Right hindlimb (tissue), 1 donor: Measurements from ENCODE around the gene FSD1.

Source experiments
- DNase-seq: peaks from one replicate; pipeline ENCODE4 v3.0.0-alpha.2; 2018

Gene FSD1

DNA sequence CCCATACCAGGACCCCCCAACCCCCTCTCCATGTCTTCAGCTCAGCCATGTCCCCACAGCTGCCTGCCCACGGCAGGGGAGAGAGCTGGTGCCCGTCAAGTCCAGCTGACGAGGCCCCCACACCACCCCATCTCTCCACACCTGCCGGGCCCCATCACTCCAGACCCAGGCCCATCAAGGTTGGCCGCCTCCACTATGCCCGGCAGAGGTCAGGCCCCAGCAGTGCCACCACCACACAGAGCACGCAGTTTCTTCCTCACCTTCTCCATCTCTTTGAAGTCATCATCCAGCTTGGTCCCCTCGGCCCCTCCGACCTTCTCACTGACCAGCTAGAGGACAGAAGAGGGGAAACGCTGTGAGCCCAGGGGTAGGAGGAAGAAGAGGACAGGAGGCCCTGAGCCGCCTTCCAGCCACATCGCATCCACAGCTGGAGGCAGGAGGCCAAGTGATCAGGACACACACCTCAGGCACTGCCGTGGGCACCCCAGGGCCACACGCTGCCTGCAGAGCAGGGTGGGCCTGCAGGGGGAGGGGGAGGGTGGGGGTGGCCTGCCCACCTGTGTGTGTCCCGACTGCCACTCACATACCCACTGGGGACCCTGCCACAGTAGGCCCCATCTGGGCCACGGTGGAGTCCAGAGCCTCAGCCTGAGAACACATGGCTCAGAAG lies 62.4 kb downstream of the FSD1 start:
- DNase-seq = peak; percentile 17

DNA sequence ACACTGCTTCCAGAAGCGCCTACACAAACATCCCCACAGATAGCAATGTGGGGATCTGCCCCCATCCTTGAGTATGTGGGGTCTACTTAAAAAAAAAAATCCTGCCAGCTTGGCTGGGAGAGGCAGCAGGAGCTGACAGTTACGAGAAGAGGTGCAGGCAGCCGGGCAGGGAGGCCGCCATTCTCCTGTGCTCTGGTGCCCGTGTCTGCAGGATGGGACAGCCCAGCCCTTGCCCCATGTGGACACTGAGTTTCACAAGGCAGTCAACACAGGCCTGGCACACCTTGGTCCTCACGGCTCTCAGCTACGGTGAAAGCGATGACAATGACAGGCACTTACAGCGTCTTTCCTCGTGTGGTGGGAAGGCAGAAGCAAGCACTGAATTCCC lies 62.9 kb downstream of the FSD1 start:
- no peak for DNase-seq

DNA sequence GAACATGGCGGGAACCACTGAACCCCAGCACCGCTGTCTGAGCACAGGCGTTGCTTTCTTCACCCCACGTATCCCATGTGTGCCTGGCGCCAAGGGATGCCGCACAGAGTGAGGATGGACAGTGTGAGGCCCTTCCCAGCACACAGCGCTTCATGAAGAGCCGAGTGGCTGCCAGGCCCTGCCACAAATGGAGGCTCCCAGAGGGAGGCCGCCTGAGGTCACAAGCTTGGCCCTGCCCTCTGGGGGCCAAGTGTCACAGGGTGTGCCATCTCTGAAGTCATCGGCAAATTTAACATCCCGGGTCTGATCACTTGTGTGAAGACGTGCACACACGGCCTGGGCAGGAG lies 63.4 kb downstream of the FSD1 start:
- DNase-seq = peak; percentile 18

DNA sequence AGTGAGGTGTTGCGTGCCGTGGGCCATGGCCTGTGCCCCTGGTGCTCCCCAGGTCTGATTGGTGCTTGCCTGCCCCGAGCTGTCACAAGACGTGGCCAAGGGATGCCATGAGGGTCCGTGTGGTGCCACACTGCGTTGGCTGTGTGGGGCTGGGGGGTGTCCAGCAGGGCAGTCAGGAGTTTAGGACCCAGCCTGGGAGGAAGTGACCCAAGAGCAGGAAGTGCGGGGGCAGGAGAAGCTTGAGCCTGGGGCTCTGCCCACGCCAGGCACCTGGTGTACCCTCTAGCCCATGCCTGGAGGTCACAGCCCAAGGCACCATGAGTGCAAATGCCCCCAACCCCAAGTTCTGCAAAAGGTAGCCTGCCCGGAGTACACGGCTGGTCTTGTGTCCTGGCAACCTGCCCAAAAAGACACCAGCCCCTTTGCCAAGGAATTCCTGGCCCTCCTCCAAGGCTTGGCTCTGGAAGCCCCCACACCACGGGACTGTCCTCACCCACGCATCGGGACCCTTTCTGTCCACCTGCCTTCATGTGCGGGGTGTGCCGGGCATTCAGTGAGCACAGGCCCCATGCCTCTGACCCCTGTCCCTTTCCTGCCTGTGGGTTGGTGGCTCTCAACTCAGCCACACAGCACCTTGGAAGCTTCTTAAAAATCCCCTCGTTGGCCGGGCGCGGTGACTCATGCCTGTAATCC lies 63.9 kb downstream of the FSD1 start:
- peak; percentile 54 for DNase-seq

DNA sequence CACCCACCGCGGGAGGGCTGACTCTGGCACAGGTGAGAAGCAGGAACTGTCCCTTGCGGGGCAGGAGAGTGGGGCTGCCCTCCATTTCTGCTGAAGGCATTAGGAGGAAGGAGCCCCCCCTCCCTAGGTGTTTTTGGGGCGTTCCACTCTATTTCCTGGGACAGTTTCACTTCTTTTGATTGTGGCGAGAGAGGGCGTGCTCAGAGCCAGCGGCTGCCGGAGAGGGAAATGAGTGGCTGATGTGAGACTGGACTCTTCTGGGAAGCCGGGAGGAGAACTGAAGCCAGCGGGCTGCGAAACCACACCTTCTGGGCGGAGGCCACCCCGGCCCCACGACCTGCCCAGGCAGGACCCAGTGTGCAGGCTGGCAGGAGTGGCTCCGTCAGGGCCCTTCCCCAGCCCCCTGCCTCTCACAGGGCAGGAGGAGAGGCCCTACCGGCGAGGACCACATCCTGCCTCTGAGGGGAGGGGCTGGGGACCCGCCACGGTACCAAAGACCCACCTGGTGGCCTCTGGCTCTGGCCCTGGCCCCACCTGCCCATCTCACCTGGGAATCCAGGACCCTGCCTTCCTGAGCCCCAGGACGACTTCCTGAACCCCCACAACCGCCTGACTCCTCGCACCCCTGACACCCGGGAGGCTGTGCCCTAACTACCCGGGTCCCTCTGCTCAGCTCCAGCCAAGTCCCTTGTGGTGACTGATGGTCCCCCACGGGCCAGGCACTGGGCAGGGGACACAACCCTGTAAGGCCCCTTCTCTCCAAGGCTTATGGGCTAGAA lies 64.9 kb downstream of the FSD1 start:
- DNase-seq = peak; percentile 50

DNA sequence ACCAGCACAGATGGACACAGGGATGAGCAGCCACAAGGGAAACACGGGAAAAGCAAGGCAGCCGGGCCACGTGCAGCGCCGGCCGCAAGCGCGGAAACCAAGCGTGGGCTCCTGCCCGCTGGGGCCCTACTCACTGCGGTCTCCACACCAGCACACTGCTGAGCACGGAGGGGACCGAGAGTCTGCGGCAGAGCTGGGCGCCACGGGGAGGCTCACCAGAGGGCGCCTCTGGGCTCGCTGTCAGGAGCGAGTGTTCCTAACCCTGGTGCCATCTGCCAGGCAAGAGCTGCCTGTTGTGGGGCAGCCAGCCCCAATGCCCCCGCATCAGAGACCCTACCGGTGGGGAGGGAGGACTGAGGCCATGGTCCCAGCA lies 65.5 kb downstream of the FSD1 start:
- DNase-seq = peak; percentile 58

DNA sequence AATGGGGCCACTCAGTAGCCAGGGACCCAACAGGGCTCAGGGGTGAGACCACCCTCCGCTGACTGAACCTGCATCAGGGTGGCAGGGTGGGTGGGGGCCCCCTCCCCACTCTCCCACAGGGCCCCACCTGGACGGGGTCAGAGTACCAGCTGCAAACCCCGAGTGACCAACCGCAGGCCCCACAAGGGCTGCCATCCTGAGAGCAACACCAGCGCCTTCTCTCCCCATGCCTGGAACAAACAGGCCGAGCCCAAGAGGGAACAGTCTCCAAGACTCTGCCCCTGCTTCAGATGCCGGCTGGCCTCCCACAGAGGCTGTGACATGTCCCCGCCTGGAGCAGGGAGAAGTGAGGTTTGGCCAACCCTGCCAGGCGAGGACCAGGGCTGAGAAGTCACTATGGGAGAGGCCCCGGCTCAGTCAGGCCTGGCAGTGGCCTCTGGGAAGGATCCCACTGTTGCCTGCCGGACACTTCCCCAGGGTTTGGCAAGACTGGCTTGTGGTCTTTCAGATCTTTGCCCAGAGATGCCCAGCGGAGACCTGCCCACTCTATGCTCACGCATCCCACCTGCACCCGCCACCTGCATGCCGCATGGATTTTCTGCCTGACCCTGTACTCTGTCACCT lies 66.1 kb downstream of the FSD1 start:
- peak; percentile 25 for DNase-seq

DNA sequence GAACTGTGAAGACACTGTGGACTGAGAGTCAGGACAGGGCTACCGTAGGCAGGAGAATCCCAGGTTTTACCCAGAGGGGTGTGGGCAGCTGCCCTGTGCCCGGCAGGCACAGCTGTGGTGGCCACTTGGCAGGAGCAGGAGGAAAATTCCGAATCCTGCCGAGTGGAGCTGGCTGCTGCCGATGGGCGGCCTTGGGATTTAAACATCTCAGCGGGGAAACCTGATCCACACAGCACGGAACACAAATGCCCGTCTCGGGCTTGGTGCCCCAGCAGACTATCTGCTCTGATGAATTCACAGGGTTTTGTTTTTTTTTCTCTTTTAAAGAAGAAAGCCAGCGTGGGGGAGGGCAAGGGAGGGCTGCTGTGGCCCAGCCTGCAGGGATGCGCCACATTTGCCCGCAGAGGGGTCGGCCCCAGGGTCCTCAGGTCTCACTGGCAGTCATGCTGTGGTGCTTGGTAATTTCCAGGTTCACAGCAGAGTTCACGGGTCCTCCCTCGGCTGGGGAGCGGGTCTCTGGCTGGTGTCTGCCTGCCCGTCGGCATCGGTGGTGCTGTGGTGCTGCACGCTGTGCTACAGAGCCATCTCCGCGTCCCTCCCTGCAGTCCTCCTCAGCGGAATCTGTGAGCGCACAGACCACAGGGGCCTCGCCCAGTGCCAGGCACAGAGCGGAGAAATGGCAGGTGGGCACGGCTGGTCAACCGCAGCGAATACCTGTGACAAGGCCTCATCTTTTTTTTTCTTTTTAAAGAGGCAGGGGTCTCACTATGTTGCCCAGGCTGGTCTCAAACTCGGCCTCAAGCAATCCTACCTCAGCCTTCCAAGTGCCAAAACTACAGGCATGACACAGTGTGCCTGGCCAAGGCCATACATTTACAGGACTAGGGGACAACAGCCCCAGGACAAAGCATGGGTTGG lies 67.1 kb downstream of the FSD1 start:
- peak; percentile 76 for DNase-seq

DNA sequence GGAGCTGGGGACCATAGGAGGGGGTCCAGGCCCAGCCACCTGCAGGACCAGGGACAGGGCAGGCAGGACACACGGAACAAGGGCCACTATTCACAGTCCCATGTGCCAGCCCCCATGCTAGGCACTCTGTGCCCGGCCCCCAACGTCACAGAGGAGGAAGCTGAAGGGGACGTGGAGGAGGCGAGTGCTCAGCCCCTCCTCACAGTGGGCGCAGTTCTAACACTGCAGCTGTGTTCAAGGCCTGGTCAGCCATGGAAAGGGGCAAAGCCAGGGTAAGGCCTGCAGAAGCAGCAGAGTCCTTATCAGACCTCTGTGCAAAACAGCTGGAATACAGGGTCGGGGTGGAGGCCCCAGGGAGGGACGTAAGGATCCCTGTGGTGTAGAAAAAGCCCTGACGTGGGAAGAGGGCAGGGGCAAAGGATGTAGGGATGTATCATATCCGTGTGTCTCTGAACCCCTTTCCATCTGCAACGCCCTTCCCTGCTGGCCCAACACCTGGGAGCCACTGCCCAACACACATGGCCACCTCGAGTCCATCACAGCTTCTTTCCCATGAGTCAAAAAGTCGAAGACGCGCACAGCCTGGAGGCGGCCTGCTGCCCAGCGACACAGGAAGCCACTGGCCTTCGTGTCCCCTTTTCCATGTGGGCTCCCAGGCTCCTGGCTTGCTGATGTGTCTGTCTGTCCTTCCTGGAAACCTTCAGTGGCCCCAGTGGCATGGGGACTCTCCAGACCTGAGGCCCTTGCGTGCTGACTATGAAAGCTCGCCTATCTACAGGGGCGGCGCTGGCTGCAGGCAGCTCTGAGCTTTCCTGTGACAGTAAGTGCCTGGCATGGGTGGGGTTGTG lies 68.0 kb downstream of the FSD1 start:
- no peak for DNase-seq

DNA sequence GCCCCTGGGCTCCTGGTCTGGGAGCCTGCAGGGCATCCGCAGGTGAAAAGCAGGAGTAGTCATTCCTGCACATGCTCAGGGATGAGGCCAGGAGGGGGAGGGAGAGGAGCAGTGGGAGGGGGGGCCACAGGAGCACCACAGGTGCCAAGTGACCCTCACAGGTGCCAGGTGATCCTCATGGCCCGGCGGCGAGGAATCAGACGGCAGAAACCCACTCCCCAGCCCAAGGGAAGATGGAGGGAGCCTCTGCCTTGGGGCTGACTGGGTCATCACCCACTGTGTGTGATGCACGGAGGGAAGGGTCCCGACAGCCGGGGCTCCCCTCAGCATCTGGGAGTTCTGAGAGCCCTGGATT lies 68.6 kb downstream of the FSD1 start:
- DNase-seq = peak; percentile 18
